Mucosa of gallbladder (tissue), 1 donor: ENCODE measurements around the gene IGSF21. TPM values are rescaled to one million over a fixed set of nuclear protein-coding genes. Genes with fewer than 3 reads are reported as not detected.
"Not testable (repeated sequence)": the region's sequence is repeated elsewhere in the genome, so short reads cannot be mapped to it uniquely, and the experiment has no call there.

Experiments
- DNase-seq: peaks from one replicate; pipeline ENCODE4 v3.0.0-alpha.2; 2020; ENCODE audit warnings: low spot score
- total RNA-seq: library from RNA; stranded (reverse); gene quantifications from one replicate; pipeline ENCODE4 v1.2.1, GENCODE V29; 2021
- donor health status: DM: no; HTN: no; CAD: no.

IGSF21 gene
- total RNA-seq, 1 donor from 2014 or later: 7.0 TPM

DNA sequence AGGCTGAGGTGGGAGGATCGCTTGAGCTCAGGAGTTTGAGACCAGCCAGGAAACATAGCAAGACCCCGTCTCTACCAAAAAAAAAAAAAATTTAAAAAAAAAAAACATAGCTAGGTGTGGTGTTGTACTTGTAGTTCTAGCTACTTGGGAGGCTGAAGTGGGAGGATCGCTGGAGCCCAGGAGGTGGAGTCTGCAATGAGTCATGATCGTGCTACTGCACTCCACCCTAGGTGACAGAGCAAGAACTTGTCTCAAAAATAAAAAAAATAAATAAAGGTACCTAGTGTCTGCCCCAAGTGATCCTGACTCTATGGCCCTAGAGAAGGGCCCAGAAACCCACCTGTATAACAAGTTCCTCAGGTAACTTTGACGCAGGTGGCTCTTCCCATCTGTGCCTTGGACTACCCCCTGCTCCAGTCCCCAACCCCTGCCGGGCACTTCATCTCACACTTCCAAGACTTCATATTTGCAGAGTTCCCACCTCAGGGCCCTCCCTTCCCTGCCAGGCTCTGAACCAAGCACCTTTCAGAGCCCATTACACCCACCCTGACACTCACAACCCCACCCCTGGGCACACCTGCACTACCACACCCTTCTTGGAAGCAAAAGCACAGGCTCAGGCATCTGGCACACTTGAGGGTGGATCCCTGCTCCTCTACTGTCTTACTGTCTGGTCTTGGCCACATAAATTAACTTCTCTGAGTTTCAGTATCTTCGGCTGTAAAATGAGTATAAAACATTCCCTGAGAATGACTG is 292.9 kb downstream of the IGSF21 start:
- DNase-seq: no peak

- no peak for DNase-seq
These were observed 294.3 kb downstream of the IGSF21 start for GRCh38 chr1:18401921-18402320.

- no peak for DNase-seq
These were observed 296.9 kb downstream of the IGSF21 start for GRCh38 chr1:18404460-18404859.

DNA sequence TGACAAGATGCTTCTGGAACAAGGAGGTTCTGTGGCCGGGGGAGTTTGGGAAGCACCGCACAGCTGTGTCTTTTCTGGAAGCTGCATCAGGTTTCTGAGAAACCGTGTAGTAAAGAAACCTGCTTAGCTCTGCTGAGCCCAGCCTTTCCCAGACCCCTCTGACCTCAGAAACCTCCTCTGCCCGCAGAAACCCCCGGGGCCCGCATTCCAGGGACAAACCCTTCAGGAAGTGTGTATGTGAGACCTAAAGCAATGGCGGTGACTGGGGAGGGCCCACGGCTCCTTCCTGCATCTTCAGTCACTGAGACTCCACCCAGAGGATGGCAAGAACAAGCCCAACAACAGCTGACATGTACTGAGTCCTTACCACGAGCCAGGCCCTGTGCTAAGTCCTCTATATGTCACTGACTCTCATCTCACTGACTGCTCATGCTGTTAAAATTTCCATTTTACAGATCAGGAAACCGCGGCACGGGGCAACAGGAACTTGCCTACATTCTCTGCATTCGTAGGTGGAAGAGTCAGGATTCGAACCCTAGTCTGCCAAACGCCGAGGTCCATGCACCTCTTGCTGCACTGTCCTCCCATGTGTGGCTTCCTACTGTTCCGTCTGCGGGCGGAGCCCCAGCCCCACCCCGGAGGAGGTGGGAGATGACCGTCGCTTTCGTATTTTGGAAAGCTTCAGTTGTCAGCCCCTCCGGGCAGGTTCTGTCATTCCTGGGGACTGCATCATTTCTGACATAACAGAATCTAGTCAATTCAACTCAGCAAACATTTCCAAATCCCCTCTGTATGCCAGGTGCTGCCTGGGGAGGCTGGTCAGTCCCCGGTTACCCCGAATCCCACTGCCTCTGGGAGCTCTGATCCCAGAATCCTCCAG is 299.8 kb downstream of the IGSF21 start:
- DNase-seq: no peak

- no peak for DNase-seq
These were observed 301.2 kb downstream of the IGSF21 start for GRCh38 chr1:18408656-18409370.

DNA sequence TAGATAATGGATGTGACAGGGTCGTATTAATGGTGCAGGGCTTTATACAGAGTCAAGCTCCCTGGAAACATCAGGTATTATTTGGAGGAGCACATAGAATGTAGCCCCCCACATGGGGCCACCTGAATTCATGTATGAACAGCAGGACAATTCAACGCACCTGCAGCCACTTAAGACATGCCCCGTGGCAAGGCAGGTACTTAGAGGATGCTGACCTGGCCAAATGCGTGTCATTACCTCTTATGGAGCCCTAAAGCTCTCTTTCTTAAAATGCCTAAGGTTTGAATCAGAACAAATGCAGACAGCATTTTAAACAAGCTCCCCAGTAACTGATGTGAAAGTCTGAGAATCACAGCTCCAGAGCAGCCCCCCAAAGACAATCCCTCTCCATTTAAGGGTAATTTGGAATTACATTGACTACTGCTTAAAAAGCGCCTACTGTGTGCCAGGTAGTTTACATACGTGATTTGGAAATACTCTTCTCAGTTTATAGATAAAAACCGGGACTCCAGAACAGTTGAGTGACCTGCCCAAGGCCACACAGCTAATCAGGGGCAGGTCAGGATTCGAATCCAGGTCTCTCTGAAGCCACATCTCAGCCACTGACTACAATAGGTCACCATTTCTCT is 302.1 kb downstream of the IGSF21 start:
- DNase-seq: no peak

DNA sequence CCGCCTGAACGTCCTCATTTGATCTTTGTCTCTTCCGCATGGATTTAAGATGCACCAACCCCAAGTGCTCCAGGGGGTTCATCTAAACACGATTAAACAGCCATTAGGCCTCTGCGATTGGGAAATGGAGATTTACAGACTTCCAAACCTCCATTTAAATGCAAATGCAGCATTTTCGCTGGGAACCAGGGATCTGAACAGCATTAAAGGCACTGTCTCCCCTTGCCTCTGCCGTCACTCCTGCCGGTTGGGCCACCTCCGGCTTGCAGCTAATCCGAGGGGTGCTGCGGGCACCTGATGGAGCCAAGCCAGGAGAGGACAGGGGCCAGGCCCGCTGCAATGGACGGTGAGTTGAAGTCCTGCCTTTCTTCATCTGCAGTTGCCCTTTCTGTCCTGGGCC is 302.8 kb downstream of the IGSF21 start:
- DNase-seq: no peak

GRCh38 chr1:18411321-18411720 is 303.7 kb downstream of the IGSF21 start:
- DNase-seq: no peak

GRCh38 chr1:18411820-18412641 is 304.4 kb downstream of the IGSF21 start:
- DNase-seq: no peak

DNA sequence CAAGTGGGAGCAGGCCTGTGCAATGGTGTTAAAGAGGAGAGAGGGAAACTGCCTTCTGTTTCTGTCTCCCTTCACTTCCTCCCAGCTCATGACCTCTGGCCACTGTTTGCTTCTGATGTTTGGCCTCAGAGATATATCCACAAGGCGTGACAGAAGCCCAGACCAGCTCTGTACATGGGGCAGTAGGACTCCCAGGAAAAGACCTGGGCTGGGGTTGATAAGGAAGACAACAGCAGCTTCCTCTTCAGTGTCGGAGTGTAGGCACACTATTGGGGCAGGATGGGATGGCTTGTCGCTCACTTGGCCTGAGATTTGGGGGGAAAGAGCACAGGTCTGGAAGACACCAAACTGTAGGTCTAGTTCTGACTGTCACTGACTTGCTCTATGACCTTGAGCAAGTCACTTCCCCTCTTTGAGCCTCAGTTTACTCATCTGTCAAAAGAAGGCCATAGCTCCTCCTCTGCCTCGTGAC is 305.3 kb downstream of the IGSF21 start:
- no peak for DNase-seq

GRCh38 chr1:18413541-18414305 is 306.1 kb downstream of the IGSF21 start:
- peak; percentile 18 for DNase-seq

GRCh38 chr1:18414321-18414720 is 306.7 kb downstream of the IGSF21 start:
- no peak for DNase-seq

GRCh38 chr1:18414872-18415447 is 307.4 kb downstream of the IGSF21 start:
- no peak for DNase-seq

DNA sequence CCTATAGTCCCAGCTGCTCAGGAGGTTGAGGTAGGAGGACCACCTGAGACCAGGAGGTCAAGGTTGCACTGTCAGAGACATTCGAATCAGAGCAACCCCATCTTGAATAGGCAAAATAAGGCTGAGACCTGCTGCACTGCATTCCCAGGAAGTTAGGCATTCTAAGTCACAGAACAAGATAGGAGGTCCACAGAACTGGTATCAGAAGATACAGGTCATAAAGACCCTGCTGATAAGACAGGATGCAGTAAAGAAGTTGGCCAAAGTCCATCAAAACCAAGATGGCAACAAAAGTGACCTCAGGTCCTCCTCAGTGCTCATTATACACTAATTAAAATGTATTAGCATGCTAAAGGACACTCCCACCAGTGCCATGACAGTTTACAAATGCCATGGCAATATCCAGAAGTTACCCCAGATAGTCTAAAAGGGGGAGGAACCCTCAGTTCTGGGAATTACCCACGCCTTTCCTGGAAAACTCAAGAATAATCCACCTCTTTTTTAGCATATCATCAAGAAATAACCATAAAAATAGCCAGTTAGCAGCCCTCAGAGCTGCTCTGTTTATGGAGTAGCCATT is 307.9 kb downstream of the IGSF21 start:
- DNase-seq: no peak

- not testable (repeated sequence) for DNase-seq
These were observed 308.5 kb downstream of the IGSF21 start for GRCh38 chr1:18416126-18416525.

DNA sequence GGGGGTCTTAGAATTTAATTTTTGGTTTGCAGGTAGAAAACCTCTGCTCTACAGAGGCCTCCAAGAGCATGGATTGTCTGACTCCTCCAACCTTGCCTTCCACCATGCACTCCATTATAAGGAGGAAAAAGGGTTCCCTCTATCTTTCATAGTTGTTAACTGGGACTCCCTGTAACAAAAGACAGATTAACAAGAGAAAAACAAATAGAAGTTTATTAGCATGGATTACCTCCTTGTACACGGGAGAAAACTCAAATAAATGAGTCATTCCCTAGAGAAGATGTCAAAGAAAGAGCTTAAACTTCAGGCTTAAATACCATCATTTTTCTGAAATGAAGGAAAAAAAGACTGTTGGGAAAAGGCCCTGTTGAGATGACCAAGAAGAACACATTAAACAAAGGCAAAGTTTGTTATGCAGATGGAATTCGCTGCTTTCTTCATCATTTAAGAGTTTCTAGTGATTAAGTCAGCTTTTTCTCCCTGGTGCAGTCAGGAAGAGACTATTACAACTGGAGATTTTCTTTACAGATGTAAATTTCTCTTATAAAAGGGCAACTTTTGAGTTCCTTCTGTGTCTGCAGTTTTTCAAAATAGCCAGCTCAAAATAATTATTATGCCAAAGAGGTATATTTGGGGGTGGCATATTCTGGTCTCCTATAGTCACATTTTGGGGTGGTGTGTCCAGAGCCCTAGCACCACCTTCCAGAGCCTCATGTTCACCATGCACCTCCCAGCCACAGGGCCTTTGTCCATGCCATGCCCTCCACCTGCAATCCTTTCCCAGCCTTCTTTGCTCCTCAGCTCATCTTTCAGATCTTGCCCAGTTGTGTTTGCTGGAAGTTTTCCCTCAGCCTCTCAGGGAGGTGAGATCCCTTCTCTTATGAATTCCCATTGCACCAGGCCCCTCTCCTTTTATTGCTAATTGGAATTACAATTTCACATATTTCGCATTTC is 310.0 kb downstream of the IGSF21 start:
- no peak for DNase-seq

GRCh38 chr1:18419113-18419844 is 311.7 kb downstream of the IGSF21 start:
- DNase-seq: no peak

GRCh38 chr1:18419845-18420184 is 312.2 kb downstream of the IGSF21 start:
- no peak for DNase-seq
